ENCODE results near the gene PTPMT1.
"Not testable (repeated sequence)": the region's sequence is repeated elsewhere in the genome, so short reads cannot be mapped to it uniquely, and the experiment has no call there.

The PTPMT1 gene

GRCh38 chr11:47529951-47530350 is 35.4 kb upstream of the PTPMT1 start:
- Histone ChIP-seq H3K36me3 (ENCODE audit: control insufficient read depth in 1 of 2, insufficient read depth in 2 of 2, low read length in 2 of 2) (peaks cover 0 to 2% of the 10 kb centered on the region in 2 experiments), H3K9ac (ENCODE audit: low read length) (no peak overlapping the region), H3K27me3 (ENCODE audit: insufficient read depth, low read length) (no peaks in the 10 kb centered on the region), H3K4me3 (ENCODE audit: low read depth, low read length) (no peak overlapping the region), H2AK5ac (ENCODE audit: low read length) (no peak overlapping the region), H4K8ac (ENCODE audit: low read depth, low read length) (no peak overlapping the region), H3K14ac (ENCODE audit: low read length) (no peak overlapping the region), H4K91ac (ENCODE audit: low read depth, low read length) (no peak overlapping the region), H3K79me1 (ENCODE audit: low read length) (no peaks in the 10 kb centered on the region), H2BK120ac (ENCODE audit: insufficient read depth, low read length, poor library complexity) (no peak overlapping the region), H2BK5ac (ENCODE audit: low read depth, low read length, poor library complexity) (no peak overlapping the region), H3K27ac (ENCODE audit: low read depth, low read length) (no peak overlapping the region), H2BK12ac (ENCODE audit: low read length) (no peak overlapping the region), H2AFZ (ENCODE audit: insufficient read depth, low read length, poor library complexity) (no peak overlapping the region), H3K4me1 (ENCODE audit: control insufficient read depth in 1 of 2, insufficient read depth in 2 of 2, low read length in 2 of 2) (peaks cover 3 to 5% of the 10 kb centered on the region in 2 experiments), H3K23ac (ENCODE audit: low read length) (no peak overlapping the region), H3K79me2 (ENCODE audit: control insufficient read depth, insufficient read depth, low read length, poor library complexity) (peaks cover 22% of the 10 kb centered on the region), H3K4me2 (ENCODE audit: low read length) (no peak overlapping the region), H4K12ac (ENCODE audit: low read depth, low read length) (no peak overlapping the region), H3K4ac (ENCODE audit: low read depth, low read length) (peak overlapping the region; percentile 43), H3K9me3 (ENCODE audit: insufficient read depth, low read depth, low read length) (no peaks in the 10 kb centered on the region), H3K18ac (ENCODE audit: low read length) (no peak overlapping the region)
- DNase-seq: no peak
- no CpG with 5 or more reads among the region's 4 CpGs for WGBS (ENCODE audit: extremely low coverage, insufficient coverage, insufficient read length)

- H3K4me3 ChIP-seq (ENCODE audit: low read depth, low read length); H3K9me3 ChIP-seq (ENCODE audit: insufficient read depth, low read depth, low read length); H3K18ac ChIP-seq (ENCODE audit: low read length); H2BK120ac ChIP-seq (ENCODE audit: insufficient read depth, low read length, poor library complexity); H3K27me3 ChIP-seq (ENCODE audit: insufficient read depth, low read length); H4K8ac ChIP-seq (ENCODE audit: low read depth, low read length); H4K91ac ChIP-seq (ENCODE audit: low read depth, low read length); H2BK5ac ChIP-seq (ENCODE audit: low read depth, low read length, poor library complexity); DNase-seq; H3K4me2 ChIP-seq (ENCODE audit: low read length); H2AK5ac ChIP-seq (ENCODE audit: low read length); H3K27ac ChIP-seq (ENCODE audit: low read depth, low read length); H4K12ac ChIP-seq (ENCODE audit: low read depth, low read length); H3K23ac ChIP-seq (ENCODE audit: low read length); H2BK12ac ChIP-seq (ENCODE audit: low read length); H2AFZ ChIP-seq (ENCODE audit: insufficient read depth, low read length, poor library complexity); H3K79me1 ChIP-seq (ENCODE audit: low read length); H3K4me1 ChIP-seq (ENCODE audit: control insufficient read depth in 1 of 2, insufficient read depth in 2 of 2, low read length in 2 of 2); H3K14ac ChIP-seq (ENCODE audit: low read length); H3K9ac ChIP-seq (ENCODE audit: low read length); H3K36me3 ChIP-seq (ENCODE audit: control insufficient read depth in 1 of 2, insufficient read depth in 2 of 2, low read length in 2 of 2): not testable (repeated sequence)
- WGBS (ENCODE audit: extremely low coverage, insufficient coverage, insufficient read length): no CpG with 5 or more reads among the region's 9 CpGs
- peaks cover 22% of the 10 kb centered on the region for H3K79me2 ChIP-seq (ENCODE audit: control insufficient read depth, insufficient read depth, low read length, poor library complexity)
- peak overlapping the region; percentile 84 for H3K4ac ChIP-seq (ENCODE audit: low read depth, low read length)
These were observed 34.7 kb upstream of the PTPMT1 start for GRCh38 chr11:47530721-47531120.

DNA sequence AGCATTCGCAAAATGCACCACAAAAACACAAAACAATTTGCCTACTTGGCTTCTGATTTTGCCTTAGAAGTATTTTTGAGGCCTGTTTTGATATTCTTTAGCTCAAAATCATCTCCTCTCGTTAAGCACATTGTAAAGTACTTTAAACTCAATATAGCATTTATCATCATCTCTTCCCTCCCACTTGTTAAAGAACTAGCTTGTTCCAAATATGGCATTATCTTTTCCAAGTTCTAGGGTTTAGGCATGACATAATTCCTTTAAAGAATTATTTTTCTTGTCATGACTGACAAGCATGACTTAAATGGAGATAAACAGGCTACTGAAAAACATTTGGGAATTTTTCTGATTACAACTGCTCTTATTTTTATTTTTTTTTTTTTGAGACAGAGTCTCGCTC is 33.7 kb upstream of the PTPMT1 start:
- WGBS (ENCODE audit: extremely low coverage, insufficient coverage, insufficient read length): no CpG with 5 or more reads among the region's 3 CpGs
- Histone ChIP-seq H2BK120ac (ENCODE audit: insufficient read depth, low read length, poor library complexity) (no peak overlapping the region), H3K79me1 (ENCODE audit: low read length) (no peaks in the 10 kb centered on the region), H3K14ac (ENCODE audit: low read length) (no peak overlapping the region), H3K4me2 (ENCODE audit: low read length) (no peak overlapping the region), H4K8ac (ENCODE audit: low read depth, low read length) (no peak overlapping the region), H3K36me3 (ENCODE audit: control insufficient read depth in 1 of 2, insufficient read depth in 2 of 2, low read length in 2 of 2) (peaks cover 1 to 3% of the 10 kb centered on the region in 2 experiments), H3K18ac (ENCODE audit: low read length) (no peak overlapping the region), H3K4me3 (ENCODE audit: low read depth, low read length) (no peak overlapping the region), H2AFZ (ENCODE audit: insufficient read depth, low read length, poor library complexity) (no peak overlapping the region), H3K23ac (ENCODE audit: low read length) (no peak overlapping the region), H4K12ac (ENCODE audit: low read depth, low read length) (no peak overlapping the region), H3K4me1 (ENCODE audit: control insufficient read depth in 1 of 2, insufficient read depth in 2 of 2, low read length in 2 of 2) (no peaks in the 10 kb centered on the region), H3K4ac (ENCODE audit: low read depth, low read length) (no peak overlapping the region), H3K79me2 (ENCODE audit: control insufficient read depth, insufficient read depth, low read length, poor library complexity) (peaks cover 19% of the 10 kb centered on the region), H3K27ac (ENCODE audit: low read depth, low read length) (no peak overlapping the region), H3K9ac (ENCODE audit: low read length) (no peak overlapping the region), H3K27me3 (ENCODE audit: insufficient read depth, low read length) (no peaks in the 10 kb centered on the region), H2BK12ac (ENCODE audit: low read length) (no peak overlapping the region), H2AK5ac (ENCODE audit: low read length) (no peak overlapping the region), H2BK5ac (ENCODE audit: low read depth, low read length, poor library complexity) (no peak overlapping the region), H4K91ac (ENCODE audit: low read depth, low read length) (no peak overlapping the region), H3K9me3 (ENCODE audit: insufficient read depth, low read depth, low read length) (no peaks in the 10 kb centered on the region)
- no peak for DNase-seq

GRCh38 chr11:47532597-47533213 is 32.7 kb upstream of the PTPMT1 start:
- Histone ChIP-seq H2BK12ac (ENCODE audit: low read length) (no peak overlapping the region), H3K18ac (ENCODE audit: low read length) (no peak overlapping the region), H3K36me3 (ENCODE audit: control insufficient read depth in 1 of 2, insufficient read depth in 2 of 2, low read length in 2 of 2) (peaks cover 3% of the 10 kb centered on the region in 2 experiments), H3K4ac (ENCODE audit: low read depth, low read length) (peak overlapping the region; percentile 83), H3K27me3 (ENCODE audit: insufficient read depth, low read length) (no peaks in the 10 kb centered on the region), H3K14ac (ENCODE audit: low read length) (no peak overlapping the region), H3K4me3 (ENCODE audit: low read depth, low read length) (no peak overlapping the region), H3K27ac (ENCODE audit: low read depth, low read length) (no peak overlapping the region), H3K23ac (ENCODE audit: low read length) (no peak overlapping the region), H3K4me1 (ENCODE audit: control insufficient read depth in 1 of 2, insufficient read depth in 2 of 2, low read length in 2 of 2) (no peaks in the 10 kb centered on the region), H2AK5ac (ENCODE audit: low read length) (no peak overlapping the region), H3K4me2 (ENCODE audit: low read length) (no peak overlapping the region), H3K79me1 (ENCODE audit: low read length) (no peaks in the 10 kb centered on the region), H3K79me2 (ENCODE audit: control insufficient read depth, insufficient read depth, low read length, poor library complexity) (peaks cover 18% of the 10 kb centered on the region), H4K12ac (ENCODE audit: low read depth, low read length) (no peak overlapping the region), H2BK5ac (ENCODE audit: low read depth, low read length, poor library complexity) (no peak overlapping the region), H2AFZ (ENCODE audit: insufficient read depth, low read length, poor library complexity) (no peak overlapping the region), H2BK120ac (ENCODE audit: insufficient read depth, low read length, poor library complexity) (no peak overlapping the region), H3K9ac (ENCODE audit: low read length) (no peak overlapping the region), H3K9me3 (ENCODE audit: insufficient read depth, low read depth, low read length) (no peaks in the 10 kb centered on the region), H4K91ac (ENCODE audit: low read depth, low read length) (no peak overlapping the region), H4K8ac (ENCODE audit: low read depth, low read length) (no peak overlapping the region)
- no CpG with 5 or more reads among the region's 2 CpGs for WGBS (ENCODE audit: extremely low coverage, insufficient coverage, insufficient read length)
- no peak for DNase-seq

Data from trophoblast cell (in vitro differentiated cells and primary cell).